ENCODE results near the gene IGLL1.
A peak's percentile ranks its signal among the peaks of the same experiment; 100 is the strongest.

GRCh38 chr22:23542933-23543332 lies 37.2 kb downstream of the IGLL1 start:
- TF ChIP-seq, protein P1, sequence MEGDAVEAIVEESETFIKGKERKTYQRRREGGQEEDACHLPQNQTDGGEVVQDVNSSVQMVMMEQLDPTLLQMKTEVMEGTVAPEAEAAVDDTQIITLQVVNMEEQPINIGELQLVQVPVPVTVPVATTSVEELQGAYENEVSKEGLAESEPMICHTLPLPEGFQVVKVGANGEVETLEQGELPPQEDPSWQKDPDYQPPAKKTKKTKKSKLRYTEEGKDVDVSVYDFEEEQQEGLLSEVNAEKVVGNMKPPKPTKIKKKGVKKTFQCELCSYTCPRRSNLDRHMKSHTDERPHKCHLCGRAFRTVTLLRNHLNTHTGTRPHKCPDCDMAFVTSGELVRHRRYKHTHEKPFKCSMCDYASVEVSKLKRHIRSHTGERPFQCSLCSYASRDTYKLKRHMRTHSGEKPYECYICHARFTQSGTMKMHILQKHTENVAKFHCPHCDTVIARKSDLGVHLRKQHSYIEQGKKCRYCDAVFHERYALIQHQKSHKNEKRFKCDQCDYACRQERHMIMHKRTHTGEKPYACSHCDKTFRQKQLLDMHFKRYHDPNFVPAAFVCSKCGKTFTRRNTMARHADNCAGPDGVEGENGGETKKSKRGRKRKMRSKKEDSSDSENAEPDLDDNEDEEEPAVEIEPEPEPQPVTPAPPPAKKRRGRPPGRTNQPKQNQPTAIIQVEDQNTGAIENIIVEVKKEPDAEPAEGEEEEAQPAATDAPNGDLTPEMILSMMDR (IDR thresholded peaks at IDR 0.05) = no peak
- TF ChIP-seq JUND (IDR thresholded peaks at IDR 0.05) (peak; percentile 25; the same call in 1 of the 2 replicates), RXRA (IDR thresholded peaks at IDR 0.05; ENCODE audit: borderline replicate concordance, low read depth) (no peak), EP300 (IDR thresholded peaks at IDR 0.05; ENCODE audit: borderline replicate concordance in 1 of 2, low read depth in 1 of 2, low read length in 1 of 2) (no peak), POLR2AphosphoS5 (IDR thresholded peaks at IDR 0.05; ENCODE audit: low read depth, low read length) (no peak), MXI1 (IDR thresholded peaks at IDR 0.05; ENCODE audit: low read depth, low read length) (no peak), EZH2phosphoT487 (IDR thresholded peaks at IDR 0.05; ENCODE audit: borderline replicate concordance, low read depth) (no peak), RAD21 (IDR thresholded peaks at IDR 0.05; ENCODE audit: low read length) (no peak), NRF1 (IDR thresholded peaks at IDR 0.05; ENCODE audit: low read depth, low read length) (no peak), NFIC (IDR thresholded peaks at IDR 0.05; ENCODE audit: borderline replicate concordance) (0 out of 2 replicates have a peak, but pooled peaks have one; percentile 30), SMC3 (IDR thresholded peaks at IDR 0.05; ENCODE audit: low read depth, low read length) (no peak), REST (IDR thresholded peaks at IDR 0.05; ENCODE audit: low read depth, low read length) (no peak)
- TF ChIP-seq, protein P2, sequence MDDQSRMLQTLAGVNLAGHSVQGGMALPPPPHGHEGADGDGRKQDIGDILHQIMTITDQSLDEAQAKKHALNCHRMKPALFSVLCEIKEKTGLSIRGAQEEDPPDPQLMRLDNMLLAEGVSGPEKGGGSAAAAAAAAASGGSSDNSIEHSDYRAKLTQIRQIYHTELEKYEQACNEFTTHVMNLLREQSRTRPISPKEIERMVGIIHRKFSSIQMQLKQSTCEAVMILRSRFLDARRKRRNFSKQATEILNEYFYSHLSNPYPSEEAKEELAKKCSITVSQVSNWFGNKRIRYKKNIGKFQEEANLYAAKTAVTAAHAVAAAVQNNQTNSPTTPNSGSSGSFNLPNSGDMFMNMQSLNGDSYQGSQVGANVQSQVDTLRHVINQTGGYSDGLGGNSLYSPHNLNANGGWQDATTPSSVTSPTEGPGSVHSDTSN (IDR thresholded peaks at IDR 0.05) = no peak

Data from SK-N-SH (cell line).